ENCODE results near the gene MTUS2. TPM values are rescaled to one million over a fixed set of nuclear protein-coding genes. Genes with fewer than 3 reads are reported as not detected.

The MTUS2 gene
- total and polyA plus RNA-seq, 2 donors (not counting 1 experiment from before 2014, with no cell fraction given) = 0.06 TPM; not detected in 1

DNA sequence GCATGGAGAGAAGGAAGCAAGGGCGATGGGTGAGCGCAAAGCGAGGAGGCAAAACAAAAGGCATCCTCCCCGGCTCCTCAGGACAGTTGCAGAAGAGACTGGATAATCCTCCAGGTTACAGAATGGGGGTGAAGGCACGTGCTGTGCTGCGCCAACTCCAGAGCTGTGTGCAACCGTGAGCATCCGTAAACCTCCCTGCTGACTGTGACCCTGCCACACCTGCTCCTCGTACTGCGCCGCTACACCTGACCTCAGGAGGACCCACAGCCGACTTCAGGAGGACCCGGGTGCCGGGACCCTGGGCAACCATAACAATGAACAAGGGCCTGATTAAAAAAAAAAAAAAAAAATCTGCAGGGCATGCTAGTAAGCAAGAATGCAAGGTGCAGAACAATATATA lies 706.6 kb downstream of the MTUS2 start:
- TF ChIP-seq EZH2 (IDR thresholded peaks at IDR 0.05; ENCODE audit: low read length, missing control alignments) = no peak
- TF ChIP-seq, protein P1, sequence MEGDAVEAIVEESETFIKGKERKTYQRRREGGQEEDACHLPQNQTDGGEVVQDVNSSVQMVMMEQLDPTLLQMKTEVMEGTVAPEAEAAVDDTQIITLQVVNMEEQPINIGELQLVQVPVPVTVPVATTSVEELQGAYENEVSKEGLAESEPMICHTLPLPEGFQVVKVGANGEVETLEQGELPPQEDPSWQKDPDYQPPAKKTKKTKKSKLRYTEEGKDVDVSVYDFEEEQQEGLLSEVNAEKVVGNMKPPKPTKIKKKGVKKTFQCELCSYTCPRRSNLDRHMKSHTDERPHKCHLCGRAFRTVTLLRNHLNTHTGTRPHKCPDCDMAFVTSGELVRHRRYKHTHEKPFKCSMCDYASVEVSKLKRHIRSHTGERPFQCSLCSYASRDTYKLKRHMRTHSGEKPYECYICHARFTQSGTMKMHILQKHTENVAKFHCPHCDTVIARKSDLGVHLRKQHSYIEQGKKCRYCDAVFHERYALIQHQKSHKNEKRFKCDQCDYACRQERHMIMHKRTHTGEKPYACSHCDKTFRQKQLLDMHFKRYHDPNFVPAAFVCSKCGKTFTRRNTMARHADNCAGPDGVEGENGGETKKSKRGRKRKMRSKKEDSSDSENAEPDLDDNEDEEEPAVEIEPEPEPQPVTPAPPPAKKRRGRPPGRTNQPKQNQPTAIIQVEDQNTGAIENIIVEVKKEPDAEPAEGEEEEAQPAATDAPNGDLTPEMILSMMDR (conservative IDR thresholded peaks at IDR 0.05 in 1 of 2, IDR thresholded peaks at IDR 0.05 in 1 of 2; ENCODE audit: low read depth in 1 of 2, low read length in 2 of 2) = no peak
- H3K79me2 ChIP-seq (ENCODE audit: control insufficient read depth, insufficient read depth, low read length) = no peaks in the 10 kb centered on the region
- no peaks in the 10 kb centered on the region for H3K27me3 ChIP-seq (ENCODE audit: control insufficient read depth, insufficient read depth, low read length)
- no peak overlapping the region for H3K27ac ChIP-seq (ENCODE audit: insufficient read depth, low read length)
- H3K4me2 ChIP-seq (ENCODE audit: extremely low read depth, insufficient read depth, low read length) = no peak overlapping the region
- H4K20me1 ChIP-seq (ENCODE audit: control insufficient read depth, extremely low read depth, insufficient read depth, low read length) = no peaks in the 10 kb centered on the region
- no peak overlapping the region for H3K9ac ChIP-seq (ENCODE audit: insufficient read depth, low read length)
- H2AFZ ChIP-seq (ENCODE audit: low read length) = no peak overlapping the region
- no peak overlapping the region for H3K4me3 ChIP-seq (replicated peaks in 1 of 4; ENCODE audit: control extremely low read depth in 1 of 4, insufficient read depth in 1 of 4, low read depth in 3 of 4, low read length in 4 of 4)
- H3K36me3 ChIP-seq (ENCODE audit: control insufficient read depth, insufficient read depth, low read length) = peaks cover 11% of the 10 kb centered on the region
- no peak for DNase-seq (ENCODE audit: low read depth in 2 of 2)
- H3K9me3 ChIP-seq (ENCODE audit: control insufficient read depth, insufficient read depth, low read depth, low read length) = no peaks in the 10 kb centered on the region
- no peaks in the 10 kb centered on the region for H3K4me1 ChIP-seq (ENCODE audit: control insufficient read depth, extremely low read depth, insufficient read depth, low read length)

DNA sequence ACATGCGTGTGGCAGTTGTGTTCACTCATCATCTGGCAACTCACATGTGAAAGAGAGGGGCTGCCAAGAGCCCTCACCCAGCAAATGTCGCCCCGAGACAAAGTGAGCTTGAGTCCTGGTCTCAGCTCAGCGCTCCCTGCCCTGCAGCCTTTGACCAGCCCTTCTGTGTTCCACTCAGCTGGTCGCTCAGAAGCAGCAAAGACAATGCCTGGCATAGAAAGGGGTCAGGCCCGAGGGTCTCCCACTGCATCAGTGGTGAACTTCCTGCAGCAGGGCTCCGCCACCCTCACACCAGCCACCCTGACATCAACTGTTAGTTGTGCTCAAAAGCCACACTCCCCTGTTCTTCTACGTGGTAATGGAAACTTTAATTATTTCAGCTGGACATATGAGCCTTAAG lies 707.4 kb downstream of the MTUS2 start:
- Histone ChIP-seq H3K27me3 (ENCODE audit: control insufficient read depth, insufficient read depth, low read length) (no peaks in the 10 kb centered on the region), H3K36me3 (ENCODE audit: control insufficient read depth, insufficient read depth, low read length) (peaks cover 11% of the 10 kb centered on the region), H3K4me3 (replicated peaks in 1 of 4; ENCODE audit: control extremely low read depth in 1 of 4, insufficient read depth in 1 of 4, low read depth in 3 of 4, low read length in 4 of 4) (no peak overlapping the region), H3K79me2 (ENCODE audit: control insufficient read depth, insufficient read depth, low read length) (no peaks in the 10 kb centered on the region), H3K9ac (ENCODE audit: insufficient read depth, low read length) (no peak overlapping the region), H4K20me1 (ENCODE audit: control insufficient read depth, extremely low read depth, insufficient read depth, low read length) (no peaks in the 10 kb centered on the region), H3K9me3 (ENCODE audit: control insufficient read depth, insufficient read depth, low read depth, low read length) (no peaks in the 10 kb centered on the region), H2AFZ (ENCODE audit: low read length) (no peak overlapping the region), H3K4me2 (ENCODE audit: extremely low read depth, insufficient read depth, low read length) (no peak overlapping the region), H3K27ac (ENCODE audit: insufficient read depth, low read length) (no peak overlapping the region), H3K4me1 (ENCODE audit: control insufficient read depth, extremely low read depth, insufficient read depth, low read length) (no peaks in the 10 kb centered on the region)
- DNase-seq (ENCODE audit: low read depth in 2 of 2) = no peak
- TF ChIP-seq, protein P1 (conservative IDR thresholded peaks at IDR 0.05 in 1 of 2, IDR thresholded peaks at IDR 0.05 in 1 of 2; ENCODE audit: low read depth in 1 of 2, low read length in 2 of 2) = no peak
- no peak for TF ChIP-seq EZH2 (IDR thresholded peaks at IDR 0.05; ENCODE audit: low read length, missing control alignments)

DNA sequence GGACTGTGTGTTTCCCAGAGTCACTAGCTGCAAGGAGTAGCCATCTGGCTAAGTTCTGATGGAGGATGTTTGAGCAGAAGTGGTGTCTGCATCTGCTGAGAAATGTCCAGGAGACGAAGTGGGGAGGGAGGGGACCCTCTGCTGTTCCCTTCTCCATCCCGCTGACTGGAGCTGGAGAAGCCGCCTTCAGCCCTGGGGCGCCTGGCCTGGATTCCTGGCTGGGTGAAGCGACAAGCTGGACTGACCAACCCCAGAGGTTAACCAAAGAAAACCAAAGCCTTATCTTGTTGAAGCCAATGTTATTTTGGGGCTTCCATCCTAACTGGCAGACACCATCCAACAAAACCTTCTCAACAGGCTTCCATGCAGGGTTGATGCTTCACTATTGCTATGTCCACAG lies 707.8 kb downstream of the MTUS2 start:
- Histone ChIP-seq H3K36me3 (ENCODE audit: control insufficient read depth, insufficient read depth, low read length) (peaks cover 11% of the 10 kb centered on the region), H4K20me1 (ENCODE audit: control insufficient read depth, extremely low read depth, insufficient read depth, low read length) (no peaks in the 10 kb centered on the region), H3K9ac (ENCODE audit: insufficient read depth, low read length) (no peak overlapping the region), H3K4me3 (replicated peaks in 1 of 4; ENCODE audit: control extremely low read depth in 1 of 4, insufficient read depth in 1 of 4, low read depth in 3 of 4, low read length in 4 of 4) (no peak overlapping the region), H3K27ac (ENCODE audit: insufficient read depth, low read length) (no peak overlapping the region), H2AFZ (ENCODE audit: low read length) (no peak overlapping the region), H3K4me2 (ENCODE audit: extremely low read depth, insufficient read depth, low read length) (no peak overlapping the region), H3K79me2 (ENCODE audit: control insufficient read depth, insufficient read depth, low read length) (no peaks in the 10 kb centered on the region), H3K27me3 (ENCODE audit: control insufficient read depth, insufficient read depth, low read length) (no peaks in the 10 kb centered on the region), H3K9me3 (ENCODE audit: control insufficient read depth, insufficient read depth, low read depth, low read length) (no peaks in the 10 kb centered on the region), H3K4me1 (ENCODE audit: control insufficient read depth, extremely low read depth, insufficient read depth, low read length) (no peaks in the 10 kb centered on the region)
- no peak for TF ChIP-seq EZH2 (IDR thresholded peaks at IDR 0.05; ENCODE audit: low read length, missing control alignments)
- TF ChIP-seq, protein P1 (conservative IDR thresholded peaks at IDR 0.05 in 1 of 2, IDR thresholded peaks at IDR 0.05 in 1 of 2; ENCODE audit: low read depth in 1 of 2, low read length in 2 of 2) = no peak
- DNase-seq (ENCODE audit: low read depth in 2 of 2) = no peak
